Mesothelial cell of epicardium (in vitro differentiated cells): ENCODE results near the gene CADPS2. TPM values are rescaled to one million over a fixed set of nuclear protein-coding genes. Genes with fewer than 3 reads are reported as not detected.

Experiments
- DNase-seq, 2 experiments: peaks; one replicate each; pipeline ENCODE4 v3.0.0; 2021; ENCODE audit warnings: low spot score in 2 of 2; ENCODE audit not compliant: unreplicated experiment in 2 of 2
- H3K27ac Mint-ChIP-seq: 2 replicates; pipeline ENCODE4 v1.8.0; 2021; ENCODE audit warnings: mixed read lengths
- H3K27me3 Mint-ChIP-seq: 2 replicates; pipeline ENCODE4 v1.8.0; 2021; ENCODE audit warnings: low read depth, mixed read lengths
- H3K36me3 Mint-ChIP-seq: 2 replicates; pipeline ENCODE4 v1.8.0; 2021; ENCODE audit warnings: mixed read lengths
- H3K4me1 Mint-ChIP-seq: 2 replicates; pipeline ENCODE4 v1.8.0; 2021; ENCODE audit warnings: mixed read lengths
- H3K4me3 Mint-ChIP-seq: 2 replicates; pipeline ENCODE4 v1.8.0; 2021; ENCODE audit warnings: mild to moderate bottlenecking, moderate library complexity, mixed read lengths
- H3K9me3 Mint-ChIP-seq: 2 replicates; pipeline ENCODE4 v1.8.0; 2021; ENCODE audit warnings: mixed read lengths
- CTCF ChIP-seq: fragments of 200-600 bp; sonication (generic); IDR thresholded peaks from one replicate; pipeline ENCODE4 v1.5.0; 2021; ENCODE audit warnings: antibody characterized with exemption; ENCODE audit not compliant: unreplicated experiment
- total RNA-seq: library from RNA; stranded (reverse); gene quantifications from 3 replicates; pipeline ENCODE4 v1.2.1, GENCODE V29; 2021

Gene CADPS2
- total RNA-seq, 1 donor from 2014 or later: 2.7 TPM

DNA sequence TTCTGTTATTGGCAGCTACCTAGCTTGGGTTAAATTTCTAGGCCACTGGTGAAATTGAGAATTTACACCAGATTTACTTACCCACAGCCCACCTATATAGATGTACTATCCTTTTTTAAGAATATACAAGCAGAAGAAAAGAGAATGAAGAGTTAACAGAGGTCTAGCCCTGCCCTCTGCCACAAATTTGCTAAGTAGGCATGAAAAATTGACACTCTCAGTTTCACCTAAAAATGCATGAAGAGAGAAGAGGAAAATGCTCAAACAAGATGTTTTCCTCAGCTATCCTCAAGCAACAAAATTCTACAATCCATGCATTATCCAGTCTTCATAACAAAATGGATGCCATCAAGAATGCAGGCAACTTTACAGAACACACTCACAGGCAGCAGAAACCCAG lies 158.9 kb downstream of the CADPS2 start:
- no peaks in the 10 kb centered on the region for H3K27me3 Mint-ChIP-seq
- TF ChIP-seq CTCF: no peak
- DNase-seq: no peak
- H3K9me3 Mint-ChIP-seq: no peaks in the 10 kb centered on the region
- H3K36me3 Mint-ChIP-seq: no peaks in the 10 kb centered on the region
- no peak overlapping the region for H3K4me3 Mint-ChIP-seq
- H3K27ac Mint-ChIP-seq: no peak overlapping the region
- H3K4me1 Mint-ChIP-seq: peaks cover 2% of the 10 kb centered on the region

GRCh38 chr7:122726881-122727280 lies 159.4 kb downstream of the CADPS2 start:
- Mint-ChIP-seq H3K27ac (no peak overlapping the region), H3K9me3 (no peaks in the 10 kb centered on the region), H3K36me3 (no peaks in the 10 kb centered on the region), H3K27me3 (no peaks in the 10 kb centered on the region), H3K4me1 (peaks cover 2% of the 10 kb centered on the region), H3K4me3 (no peak overlapping the region)
- no peak for DNase-seq
- TF ChIP-seq CTCF: no peak

DNA sequence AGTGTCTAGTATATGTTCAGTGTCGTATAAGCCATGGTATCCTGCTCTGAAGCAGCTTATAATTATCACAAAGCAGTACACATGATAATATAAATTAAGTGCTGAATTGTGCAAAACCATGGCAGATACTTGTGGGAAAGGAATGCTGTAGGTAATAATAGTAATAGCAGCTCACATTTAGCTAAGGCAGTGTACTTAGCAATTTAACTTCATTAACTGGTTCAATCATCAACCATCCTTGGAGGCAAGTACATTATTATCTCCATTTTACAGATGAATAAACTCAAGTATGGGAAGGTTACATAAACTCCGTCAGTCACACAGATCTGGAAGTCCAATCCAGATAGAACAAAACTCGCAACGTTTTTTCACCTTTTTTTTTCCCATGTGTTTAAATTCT lies 161.9 kb downstream of the CADPS2 start:
- no peak overlapping the region for H3K27ac Mint-ChIP-seq
- no peaks in the 10 kb centered on the region for H3K4me1 Mint-ChIP-seq
- H3K9me3 Mint-ChIP-seq: peaks cover 8% of the 10 kb centered on the region
- no peaks in the 10 kb centered on the region for H3K36me3 Mint-ChIP-seq
- no peak for DNase-seq
- no peak overlapping the region for H3K4me3 Mint-ChIP-seq
- TF ChIP-seq CTCF: no peak
- H3K27me3 Mint-ChIP-seq: no peaks in the 10 kb centered on the region

DNA sequence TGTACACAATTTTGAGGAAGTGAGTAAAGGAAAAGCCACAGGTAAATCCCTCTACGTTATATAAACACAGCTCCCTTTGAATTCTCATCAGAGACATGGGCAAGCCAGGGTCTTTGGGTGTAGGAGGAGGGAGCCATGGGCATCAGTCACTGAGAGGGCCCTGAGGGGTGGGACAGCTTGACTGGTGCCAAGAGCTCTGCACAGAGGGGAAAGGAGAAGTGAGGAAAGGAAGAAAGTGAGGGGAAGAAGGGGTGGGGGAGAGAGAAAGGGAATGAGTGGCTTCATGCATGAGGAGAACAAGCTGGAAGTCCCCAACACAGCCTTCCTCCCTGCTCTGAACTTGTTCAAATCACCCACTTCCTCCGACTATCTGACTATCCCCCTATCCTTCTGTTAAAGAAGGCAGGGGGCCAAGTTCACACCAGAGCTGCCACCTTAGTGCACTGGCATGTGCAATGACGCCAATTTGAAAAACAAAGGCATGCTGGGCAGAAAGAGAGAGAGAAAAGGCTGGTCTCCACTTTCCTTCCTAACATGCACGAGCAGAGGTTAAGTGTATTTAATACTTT lies 167.2 kb downstream of the CADPS2 start:
- Mint-ChIP-seq H3K4me1 (no peaks in the 10 kb centered on the region), H3K27ac (no peak overlapping the region), H3K27me3 (no peaks in the 10 kb centered on the region), H3K9me3 (peaks cover 8% of the 10 kb centered on the region), H3K36me3 (no peaks in the 10 kb centered on the region), H3K4me3 (no peak overlapping the region)
- DNase-seq: no peak
- TF ChIP-seq CTCF: no peak

DNA sequence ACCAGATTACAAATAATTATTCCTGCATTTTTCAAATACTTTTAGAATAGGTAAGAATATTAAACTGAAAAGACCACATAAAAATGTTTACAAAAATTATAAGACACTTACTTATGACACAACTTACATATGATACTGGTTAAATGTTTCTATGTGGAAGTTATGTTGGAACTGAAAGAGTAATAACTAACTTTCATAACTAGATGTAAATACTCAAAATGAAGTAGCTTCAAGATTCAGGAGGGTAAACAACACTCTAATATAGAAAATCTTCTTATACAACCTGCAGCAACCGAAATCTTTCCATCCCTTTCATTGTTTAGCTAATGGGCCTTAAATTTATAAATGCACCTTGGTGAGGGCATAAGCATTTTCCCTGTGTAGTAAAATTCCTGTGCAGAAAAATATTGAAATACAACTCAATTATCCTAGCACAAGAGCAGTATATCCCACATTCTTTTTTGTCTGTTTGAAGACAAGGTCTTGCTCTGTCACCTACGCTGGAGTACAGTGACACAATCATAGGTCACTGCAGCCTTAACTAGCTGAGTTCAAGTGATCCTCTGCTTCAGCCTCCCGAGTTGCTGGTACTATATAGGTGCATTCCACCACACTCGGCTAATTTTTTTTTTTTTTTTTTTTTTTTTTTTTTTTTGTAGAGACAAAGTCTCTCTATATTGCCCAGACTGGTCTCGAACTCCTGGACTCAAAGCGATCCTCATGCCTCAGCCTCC lies 168.7 kb downstream of the CADPS2 start:
- Mint-ChIP-seq H3K36me3 (no peaks in the 10 kb centered on the region), H3K9me3 (peaks cover 8% of the 10 kb centered on the region), H3K27me3 (no peaks in the 10 kb centered on the region), H3K27ac (no peak overlapping the region), H3K4me3 (no peak overlapping the region), H3K4me1 (no peaks in the 10 kb centered on the region)
- no peak for DNase-seq
- no peak for TF ChIP-seq CTCF
